Right lobe of liver (tissue), 4 donors: ENCODE measurements around the gene TEX10.

Experiments used
- CTCF ChIP-seq, 4 donors: fragments of 200-600 bp in 3 of 4; fragments of 450-650 bp in 1 of 4; IDR thresholded peaks; one replicate each; pipeline versions ENCODE4 v1.5.1 to v1.8.0; 2016 to 2022; ENCODE audit warnings: antibody characterized with exemption in 4 of 4, mild to moderate bottlenecking in 2 of 4
- POLR2A ChIP-seq: fragments of 450-650 bp; IDR thresholded peaks from one replicate; pipeline ENCODE4 v1.6.1; 2017; ENCODE audit warnings: antibody characterized with exemption, mild to moderate bottlenecking
- donor health status: DM: no; HTN: no; CAD: no.
- donor health status: DM: no; HTN: no; CAD: no.
- donor health status: DM: no; HTN: yes; CAD: no.

DNA sequence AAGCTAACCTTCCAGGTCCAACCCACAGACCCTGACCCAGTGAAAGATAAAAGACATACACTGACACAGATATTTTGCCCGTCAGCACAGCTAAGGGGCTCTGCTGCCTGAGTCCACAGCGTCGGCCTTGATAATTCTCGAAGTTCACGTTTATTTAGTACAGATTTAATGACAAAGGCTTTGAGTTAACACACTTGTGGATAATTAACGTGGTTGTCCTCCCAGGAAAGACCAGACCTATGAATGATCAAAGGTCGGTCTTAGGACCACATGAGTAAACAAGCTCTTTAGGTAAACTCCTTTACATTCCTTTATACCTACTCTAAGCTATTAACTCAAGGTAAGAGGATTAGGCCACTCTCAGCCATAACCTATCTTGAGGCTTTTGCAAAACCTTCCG lies 11.3 kb upstream of the TEX10 start:
- no peak for TF ChIP-seq CTCF (IDR thresholded peaks at IDR 0.05)
- no peak for TF ChIP-seq POLR2A
